Measurements from ENCODE around the gene CCDC74A.
"Not testable (repeated sequence)": the region's sequence is repeated elsewhere in the genome, so short reads cannot be mapped to it uniquely, and the experiment has no call there.

- TF ChIP-seq TBP (optimal IDR thresholded peaks at IDR 0.05; ENCODE audit: low read depth, low read length); POLR2A (conservative IDR thresholded peaks at IDR 0.05); HNRNPH1 (optimal IDR thresholded peaks at IDR 0.05; ENCODE audit: low read depth, low read length); TEAD4 (IDR thresholded peaks at IDR 0.05; ENCODE audit: low read length); TEAD4 (CRISPR knock-in tag; IDR thresholded peaks at IDR 0.05; ENCODE audit: borderline replicate concordance); RBM25 (IDR thresholded peaks at IDR 0.05; ENCODE audit: low read depth, low read length, severe bottlenecking); ZNF589 (CRISPR knock-in tag; IDR thresholded peaks at IDR 0.05; ENCODE audit: low read depth); TAF15 (IDR thresholded peaks at IDR 0.05; ENCODE audit: low read depth, low read length); ZNF384 (IDR thresholded peaks at IDR 0.05; ENCODE audit: low read depth, low read length); CREM (IDR thresholded peaks at IDR 0.05; ENCODE audit: low read depth); PRPF4 (IDR thresholded peaks at IDR 0.05; ENCODE audit: insufficient read depth, low read depth, low read length, poor library complexity, severe bottlenecking); CBFB (CRISPR knock-in tag; IDR thresholded peaks at IDR 0.05); JUND (IDR thresholded peaks at IDR 0.05; ENCODE audit: borderline replicate concordance, low read depth, low read length); JUND (tag; IDR thresholded peaks at IDR 0.05; ENCODE audit: borderline replicate concordance, low read depth, low read length): not testable (repeated sequence)
- TF ChIP-seq, protein P1, sequence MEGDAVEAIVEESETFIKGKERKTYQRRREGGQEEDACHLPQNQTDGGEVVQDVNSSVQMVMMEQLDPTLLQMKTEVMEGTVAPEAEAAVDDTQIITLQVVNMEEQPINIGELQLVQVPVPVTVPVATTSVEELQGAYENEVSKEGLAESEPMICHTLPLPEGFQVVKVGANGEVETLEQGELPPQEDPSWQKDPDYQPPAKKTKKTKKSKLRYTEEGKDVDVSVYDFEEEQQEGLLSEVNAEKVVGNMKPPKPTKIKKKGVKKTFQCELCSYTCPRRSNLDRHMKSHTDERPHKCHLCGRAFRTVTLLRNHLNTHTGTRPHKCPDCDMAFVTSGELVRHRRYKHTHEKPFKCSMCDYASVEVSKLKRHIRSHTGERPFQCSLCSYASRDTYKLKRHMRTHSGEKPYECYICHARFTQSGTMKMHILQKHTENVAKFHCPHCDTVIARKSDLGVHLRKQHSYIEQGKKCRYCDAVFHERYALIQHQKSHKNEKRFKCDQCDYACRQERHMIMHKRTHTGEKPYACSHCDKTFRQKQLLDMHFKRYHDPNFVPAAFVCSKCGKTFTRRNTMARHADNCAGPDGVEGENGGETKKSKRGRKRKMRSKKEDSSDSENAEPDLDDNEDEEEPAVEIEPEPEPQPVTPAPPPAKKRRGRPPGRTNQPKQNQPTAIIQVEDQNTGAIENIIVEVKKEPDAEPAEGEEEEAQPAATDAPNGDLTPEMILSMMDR (IDR thresholded peaks at IDR 0.05 in 2 of 3, conservative IDR thresholded peaks at IDR 0.05 in 1 of 3; ENCODE audit: insufficient read depth in 2 of 3, low read depth in 1 of 3, low read length in 3 of 3), result not testable (repeated sequence)
- TF ChIP-seq, protein P2, sequence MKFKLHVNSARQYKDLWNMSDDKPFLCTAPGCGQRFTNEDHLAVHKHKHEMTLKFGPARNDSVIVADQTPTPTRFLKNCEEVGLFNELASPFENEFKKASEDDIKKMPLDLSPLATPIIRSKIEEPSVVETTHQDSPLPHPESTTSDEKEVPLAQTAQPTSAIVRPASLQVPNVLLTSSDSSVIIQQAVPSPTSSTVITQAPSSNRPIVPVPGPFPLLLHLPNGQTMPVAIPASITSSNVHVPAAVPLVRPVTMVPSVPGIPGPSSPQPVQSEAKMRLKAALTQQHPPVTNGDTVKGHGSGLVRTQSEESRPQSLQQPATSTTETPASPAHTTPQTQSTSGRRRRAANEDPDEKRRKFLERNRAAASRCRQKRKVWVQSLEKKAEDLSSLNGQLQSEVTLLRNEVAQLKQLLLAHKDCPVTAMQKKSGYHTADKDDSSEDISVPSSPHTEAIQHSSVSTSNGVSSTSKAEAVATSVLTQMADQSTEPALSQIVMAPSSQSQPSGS (CRISPR knock-in tag; IDR thresholded peaks at IDR 0.05), result not testable (repeated sequence)
Measured at GRCh38 chr2:131484906-131485460, 42.7 kb upstream of the CCDC74A start.

Data from K562 (cell line).